Osteocyte (in vitro differentiated cells): ENCODE results near the gene ZNF365. TPM values are rescaled to one million over a fixed set of nuclear protein-coding genes. Genes with fewer than 3 reads are reported as not detected.

ENCODE experiments used
- DNase-seq: peaks from one replicate; pipeline ENCODE4 v3.0.0; 2021; ENCODE audit warnings: mixed read lengths; ENCODE audit not compliant: unreplicated experiment; ENCODE audit errors: extremely low spot score
- H3K27ac Mint-ChIP-seq: one replicate; pipeline ENCODE4 v1.8.0; 2021; ENCODE audit warnings: mild to moderate bottlenecking, mixed read lengths; ENCODE audit not compliant: unreplicated experiment
- H3K27me3 Mint-ChIP-seq: one replicate; pipeline ENCODE4 v1.8.0; 2021; ENCODE audit warnings: mixed read lengths; ENCODE audit not compliant: unreplicated experiment
- H3K36me3 Mint-ChIP-seq: one replicate; pipeline ENCODE4 v1.8.0; 2021; ENCODE audit warnings: mixed read lengths; ENCODE audit not compliant: unreplicated experiment
- H3K4me1 Mint-ChIP-seq: one replicate; pipeline ENCODE4 v1.8.0; 2021; ENCODE audit warnings: mixed read lengths; ENCODE audit not compliant: unreplicated experiment
- H3K4me3 Mint-ChIP-seq: one replicate; pipeline ENCODE4 v1.8.0; 2021; ENCODE audit warnings: mild to moderate bottlenecking, moderate library complexity, mixed read lengths; ENCODE audit not compliant: unreplicated experiment
- H3K9me3 Mint-ChIP-seq: one replicate; pipeline ENCODE4 v1.8.0; 2021; ENCODE audit warnings: mixed read lengths; ENCODE audit not compliant: unreplicated experiment
- total RNA-seq: library from RNA; stranded (reverse); gene quantifications from 2 replicates; pipeline ENCODE4 v1.2.1, GENCODE V29; 2021
- TF ChIP-seq, protein P1 (sequence below): fragments of 200-600 bp; sonication (generic); IDR thresholded peaks from 2 replicates; pipeline ENCODE4 v1.5.0; 2021; ENCODE audit warnings: antibody characterized with exemption, mild to moderate bottlenecking, moderate library complexity

ZNF365 gene
- total RNA-seq, 1 donor from 2014 or later = 1.0 TPM

DNA sequence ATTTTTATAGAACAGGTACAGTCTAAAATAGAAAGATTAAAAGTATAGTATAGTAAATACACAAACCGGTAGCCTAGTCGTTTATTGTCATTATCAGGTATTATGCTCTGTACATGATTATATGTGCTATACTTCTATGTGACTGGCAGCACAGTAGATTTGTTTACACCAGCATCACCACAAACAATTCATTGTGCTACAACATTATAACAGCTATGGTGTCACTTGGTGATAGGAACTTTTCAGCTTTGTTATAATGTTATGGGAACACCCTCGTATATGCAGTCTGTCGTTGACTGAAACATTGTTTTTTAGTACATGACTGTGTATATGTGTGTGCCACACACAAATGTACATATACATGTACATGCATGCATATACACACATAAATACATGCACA lies 19.1 kb downstream of the ZNF365 start:
- H3K27me3 Mint-ChIP-seq = no peaks in the 10 kb centered on the region
- H3K9me3 Mint-ChIP-seq = no peaks in the 10 kb centered on the region
- no peaks in the 10 kb centered on the region for H3K4me1 Mint-ChIP-seq
- no peak overlapping the region for H3K4me3 Mint-ChIP-seq
- H3K36me3 Mint-ChIP-seq = no peaks in the 10 kb centered on the region
- TF ChIP-seq, protein P1, sequence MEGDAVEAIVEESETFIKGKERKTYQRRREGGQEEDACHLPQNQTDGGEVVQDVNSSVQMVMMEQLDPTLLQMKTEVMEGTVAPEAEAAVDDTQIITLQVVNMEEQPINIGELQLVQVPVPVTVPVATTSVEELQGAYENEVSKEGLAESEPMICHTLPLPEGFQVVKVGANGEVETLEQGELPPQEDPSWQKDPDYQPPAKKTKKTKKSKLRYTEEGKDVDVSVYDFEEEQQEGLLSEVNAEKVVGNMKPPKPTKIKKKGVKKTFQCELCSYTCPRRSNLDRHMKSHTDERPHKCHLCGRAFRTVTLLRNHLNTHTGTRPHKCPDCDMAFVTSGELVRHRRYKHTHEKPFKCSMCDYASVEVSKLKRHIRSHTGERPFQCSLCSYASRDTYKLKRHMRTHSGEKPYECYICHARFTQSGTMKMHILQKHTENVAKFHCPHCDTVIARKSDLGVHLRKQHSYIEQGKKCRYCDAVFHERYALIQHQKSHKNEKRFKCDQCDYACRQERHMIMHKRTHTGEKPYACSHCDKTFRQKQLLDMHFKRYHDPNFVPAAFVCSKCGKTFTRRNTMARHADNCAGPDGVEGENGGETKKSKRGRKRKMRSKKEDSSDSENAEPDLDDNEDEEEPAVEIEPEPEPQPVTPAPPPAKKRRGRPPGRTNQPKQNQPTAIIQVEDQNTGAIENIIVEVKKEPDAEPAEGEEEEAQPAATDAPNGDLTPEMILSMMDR = no peak
- no peak for DNase-seq
- no peak overlapping the region for H3K27ac Mint-ChIP-seq

GRCh38 chr10:62394556-62395018 lies 20.4 kb downstream of the ZNF365 start:
- DNase-seq = no peak
- H3K9me3 Mint-ChIP-seq = no peaks in the 10 kb centered on the region
- TF ChIP-seq, protein P1 = no peak
- no peaks in the 10 kb centered on the region for H3K36me3 Mint-ChIP-seq
- H3K27ac Mint-ChIP-seq = no peak overlapping the region
- no peaks in the 10 kb centered on the region for H3K27me3 Mint-ChIP-seq
- H3K4me1 Mint-ChIP-seq = no peaks in the 10 kb centered on the region
- no peak overlapping the region for H3K4me3 Mint-ChIP-seq

DNA sequence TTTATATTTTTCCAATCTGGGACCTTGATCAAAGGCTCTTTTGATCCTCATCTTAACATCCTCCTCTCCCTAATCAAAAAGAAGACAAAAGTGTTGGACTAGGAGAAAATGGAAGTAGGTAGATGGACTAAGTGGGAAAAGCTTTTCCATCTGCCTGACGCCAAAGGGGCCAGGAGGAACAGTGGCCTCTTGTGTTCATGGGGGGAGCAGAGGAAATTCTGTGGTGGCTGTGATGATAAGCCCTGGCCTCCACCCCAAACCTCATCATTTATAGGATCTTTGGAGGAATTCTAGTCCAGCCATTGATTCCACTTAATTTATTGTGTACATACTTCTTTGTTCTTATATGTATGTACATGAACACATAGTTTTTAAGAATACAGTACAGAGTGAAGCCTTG lies 21.7 kb downstream of the ZNF365 start:
- H3K27me3 Mint-ChIP-seq = no peaks in the 10 kb centered on the region
- no peak overlapping the region for H3K4me3 Mint-ChIP-seq
- H3K4me1 Mint-ChIP-seq = no peaks in the 10 kb centered on the region
- no peak for DNase-seq
- TF ChIP-seq, protein P1 = no peak
- no peaks in the 10 kb centered on the region for H3K9me3 Mint-ChIP-seq
- H3K36me3 Mint-ChIP-seq = no peaks in the 10 kb centered on the region
- no peak overlapping the region for H3K27ac Mint-ChIP-seq

DNA sequence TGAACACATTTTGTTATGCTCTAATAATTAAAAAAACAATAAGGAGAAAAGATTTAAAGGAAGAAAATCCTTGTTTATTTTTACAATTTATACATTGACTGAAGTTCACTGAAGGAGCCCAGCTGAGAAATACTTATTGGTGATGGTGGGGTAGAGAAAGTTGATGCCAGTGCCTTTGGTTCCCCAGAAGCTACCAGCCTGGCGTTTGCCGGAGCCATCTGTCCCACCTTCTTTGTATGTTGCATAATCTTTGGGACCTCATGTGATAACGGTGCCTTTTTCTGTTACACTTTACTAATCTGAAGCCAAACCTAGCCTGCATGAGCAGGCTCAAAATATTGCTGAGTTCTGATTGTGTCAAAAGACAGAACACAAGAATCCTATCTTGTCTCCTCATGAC lies 22.7 kb downstream of the ZNF365 start:
- Mint-ChIP-seq H3K27me3 (no peaks in the 10 kb centered on the region), H3K27ac (no peak overlapping the region), H3K9me3 (no peaks in the 10 kb centered on the region), H3K4me3 (no peak overlapping the region), H3K36me3 (no peaks in the 10 kb centered on the region), H3K4me1 (no peaks in the 10 kb centered on the region)
- DNase-seq = no peak
- TF ChIP-seq, protein P1 = no peak

GRCh38 chr10:62399211-62399610 lies 25.0 kb downstream of the ZNF365 start:
- H3K27ac Mint-ChIP-seq = no peak overlapping the region
- TF ChIP-seq, protein P1 = no peak
- DNase-seq = no peak
- no peaks in the 10 kb centered on the region for H3K9me3 Mint-ChIP-seq
- no peaks in the 10 kb centered on the region for H3K36me3 Mint-ChIP-seq
- H3K27me3 Mint-ChIP-seq = no peaks in the 10 kb centered on the region
- H3K4me1 Mint-ChIP-seq = no peaks in the 10 kb centered on the region
- H3K4me3 Mint-ChIP-seq = no peak overlapping the region
